ENCODE data around the gene ATP1B3. TPM values are rescaled to one million over a fixed set of nuclear protein-coding genes. Genes with fewer than 3 reads are reported as not detected.

Gene ATP1B3
- polyA plus RNA-seq, 4 donors: 135 to 253 (median 175) TPM

Other genes with a start within 250 kb of the ATP1B3 start
- 100 to 1,000 TPM in 3 of 4 donors, 10 to 100 TPM in 1; 96.8 to 142 (median 113) TPM for gene RNF7, start 138.3 kb upstream of the ATP1B3 start, polyA plus RNA-seq (ENCODE audit: insufficient read length in 4 of 4)
- under 1 TPM in 3 of 4 donors, not detected in 1; 0.08 to 0.18 (median 0.13) TPM for gene GRK7, start 113.2 kb upstream of the ATP1B3 start, polyA plus RNA-seq (ENCODE audit: insufficient read length in 4 of 4)

Data from left renal cortex interstitium (tissue), 4 donors.